ENCODE results near the gene PLXDC1.

PLXDC1 gene

GRCh38 chr17:39183045-39183444, 31.6 kb upstream of the PLXDC1 start:
- H3K27me3 ChIP-seq (ENCODE audit: control insufficient read depth in 2 of 2, insufficient read depth in 2 of 2, low read length in 2 of 2), result no peaks in the 10 kb centered on the region
- no peaks in the 10 kb centered on the region for H3K9me3 ChIP-seq (ENCODE audit: control insufficient read depth in 2 of 2, low read length in 2 of 2)
- no peak overlapping the region for H3K9ac ChIP-seq (ENCODE audit: low read depth in 1 of 2, low read length in 2 of 2)
- H3K36me3 ChIP-seq (ENCODE audit: control insufficient read depth in 2 of 2, insufficient read depth in 2 of 2, low read length in 2 of 2), result peaks cover 15% of the 10 kb centered on the region in 2 donors
- no peak overlapping the region for H3K4me3 ChIP-seq (ENCODE audit: low read length in 2 of 2)
- peaks cover 8 to 22% of the 10 kb centered on the region in 2 donors for H3K4me1 ChIP-seq (ENCODE audit: control insufficient read depth in 2 of 2, insufficient read depth in 2 of 2, low read length in 2 of 2)
- no peak overlapping the region for H3K27ac ChIP-seq (ENCODE audit: low read depth in 2 of 2, low read length in 2 of 2)

GRCh38 chr17:39181303-39181702, 29.9 kb upstream of the PLXDC1 start:
- H3K9ac ChIP-seq (ENCODE audit: low read depth in 1 of 2, low read length in 2 of 2), result no peak overlapping the region
- H3K4me3 ChIP-seq (ENCODE audit: low read length in 2 of 2), result no peak overlapping the region
- H3K4me1 ChIP-seq (ENCODE audit: control insufficient read depth in 2 of 2, insufficient read depth in 2 of 2, low read length in 2 of 2), result peaks cover 5 to 16% of the 10 kb centered on the region in 2 donors
- H3K27me3 ChIP-seq (ENCODE audit: control insufficient read depth in 2 of 2, insufficient read depth in 2 of 2, low read length in 2 of 2), result no peaks in the 10 kb centered on the region
- H3K9me3 ChIP-seq (ENCODE audit: control insufficient read depth in 2 of 2, low read length in 2 of 2), result no peaks in the 10 kb centered on the region
- no peak overlapping the region for H3K27ac ChIP-seq (ENCODE audit: low read depth in 2 of 2, low read length in 2 of 2)
- peaks cover 13 to 18% of the 10 kb centered on the region in 2 donors for H3K36me3 ChIP-seq (ENCODE audit: control insufficient read depth in 2 of 2, insufficient read depth in 2 of 2, low read length in 2 of 2)

- Histone ChIP-seq H3K9ac (ENCODE audit: low read depth in 1 of 2, low read length in 2 of 2) (no peak overlapping the region), H3K27ac (ENCODE audit: low read depth in 2 of 2, low read length in 2 of 2) (peak overlapping the region; percentile 28 to 57), H3K4me3 (ENCODE audit: low read length in 2 of 2) (no peak overlapping the region), H3K4me1 (ENCODE audit: control insufficient read depth in 2 of 2, insufficient read depth in 2 of 2, low read length in 2 of 2) (peaks cover 5 to 18% of the 10 kb centered on the region in 2 donors), H3K27me3 (ENCODE audit: control insufficient read depth in 2 of 2, insufficient read depth in 2 of 2, low read length in 2 of 2) (no peaks in the 10 kb centered on the region), H3K9me3 (ENCODE audit: control insufficient read depth in 2 of 2, low read length in 2 of 2) (no peaks in the 10 kb centered on the region), H3K36me3 (ENCODE audit: control insufficient read depth in 2 of 2, insufficient read depth in 2 of 2, low read length in 2 of 2) (peaks cover 6 to 9% of the 10 kb centered on the region in 2 donors)
Measured at GRCh38 chr17:39178536-39178935, 27.1 kb upstream of the PLXDC1 start.

GRCh38 chr17:39177256-39177655, 25.8 kb upstream of the PLXDC1 start:
- Histone ChIP-seq H3K4me3 (ENCODE audit: low read length in 2 of 2) (no peak overlapping the region), H3K9me3 (ENCODE audit: control insufficient read depth in 2 of 2, low read length in 2 of 2) (no peaks in the 10 kb centered on the region), H3K27ac (ENCODE audit: low read depth in 2 of 2, low read length in 2 of 2) (no peak overlapping the region), H3K9ac (ENCODE audit: low read depth in 1 of 2, low read length in 2 of 2) (no peak overlapping the region), H3K36me3 (ENCODE audit: control insufficient read depth in 2 of 2, insufficient read depth in 2 of 2, low read length in 2 of 2) (peaks cover 3% of the 10 kb centered on the region in 2 donors), H3K27me3 (ENCODE audit: control insufficient read depth in 2 of 2, insufficient read depth in 2 of 2, low read length in 2 of 2) (no peaks in the 10 kb centered on the region), H3K4me1 (ENCODE audit: control insufficient read depth in 2 of 2, insufficient read depth in 2 of 2, low read length in 2 of 2) (peaks cover 5 to 18% of the 10 kb centered on the region in 2 donors)

- Histone ChIP-seq H3K27me3 (ENCODE audit: control insufficient read depth in 2 of 2, insufficient read depth in 2 of 2, low read length in 2 of 2) (no peaks in the 10 kb centered on the region), H3K4me1 (ENCODE audit: control insufficient read depth in 2 of 2, insufficient read depth in 2 of 2, low read length in 2 of 2) (peaks cover 5 to 18% of the 10 kb centered on the region in 2 donors), H3K9me3 (ENCODE audit: control insufficient read depth in 2 of 2, low read length in 2 of 2) (no peaks in the 10 kb centered on the region), H3K27ac (ENCODE audit: low read depth in 2 of 2, low read length in 2 of 2) (no peak overlapping the region), H3K4me3 (ENCODE audit: low read length in 2 of 2) (no peak overlapping the region), H3K9ac (ENCODE audit: low read depth in 1 of 2, low read length in 2 of 2) (no peak overlapping the region), H3K36me3 (ENCODE audit: control insufficient read depth in 2 of 2, insufficient read depth in 2 of 2, low read length in 2 of 2) (peaks cover 0 to 3% of the 10 kb centered on the region in 2 donors)
Measured at GRCh38 chr17:39175695-39176093, 24.3 kb upstream of the PLXDC1 start.

GRCh38 chr17:39174920-39175694, 23.7 kb upstream of the PLXDC1 start:
- no peaks in the 10 kb centered on the region for H3K9me3 ChIP-seq (ENCODE audit: control insufficient read depth in 2 of 2, low read length in 2 of 2)
- peak overlapping the region in 1 of 2 donors; percentile 6 for H3K9ac ChIP-seq (ENCODE audit: low read depth in 1 of 2, low read length in 2 of 2)
- no peak overlapping the region for H3K27ac ChIP-seq (ENCODE audit: low read depth in 2 of 2, low read length in 2 of 2)
- no peak overlapping the region for H3K4me3 ChIP-seq (ENCODE audit: low read length in 2 of 2)
- H3K4me1 ChIP-seq (ENCODE audit: control insufficient read depth in 2 of 2, insufficient read depth in 2 of 2, low read length in 2 of 2), result peaks cover 5 to 18% of the 10 kb centered on the region in 2 donors
- H3K36me3 ChIP-seq (ENCODE audit: control insufficient read depth in 2 of 2, insufficient read depth in 2 of 2, low read length in 2 of 2), result peaks cover 0 to 3% of the 10 kb centered on the region in 2 donors
- no peaks in the 10 kb centered on the region for H3K27me3 ChIP-seq (ENCODE audit: control insufficient read depth in 2 of 2, insufficient read depth in 2 of 2, low read length in 2 of 2)

GRCh38 chr17:39173526-39174274, 22.3 kb upstream of the PLXDC1 start:
- Histone ChIP-seq H3K4me3 (ENCODE audit: low read length in 2 of 2) (no peak overlapping the region), H3K9me3 (ENCODE audit: control insufficient read depth in 2 of 2, low read length in 2 of 2) (no peaks in the 10 kb centered on the region), H3K36me3 (ENCODE audit: control insufficient read depth in 2 of 2, insufficient read depth in 2 of 2, low read length in 2 of 2) (peaks cover 0 to 3% of the 10 kb centered on the region in 2 donors), H3K27ac (ENCODE audit: low read depth in 2 of 2, low read length in 2 of 2) (no peak overlapping the region), H3K9ac (ENCODE audit: low read depth in 1 of 2, low read length in 2 of 2) (no peak overlapping the region), H3K27me3 (ENCODE audit: control insufficient read depth in 2 of 2, insufficient read depth in 2 of 2, low read length in 2 of 2) (no peaks in the 10 kb centered on the region), H3K4me1 (ENCODE audit: control insufficient read depth in 2 of 2, insufficient read depth in 2 of 2, low read length in 2 of 2) (peaks cover 5 to 15% of the 10 kb centered on the region in 2 donors)

GRCh38 chr17:39173080-39173479, 21.6 kb upstream of the PLXDC1 start:
- Histone ChIP-seq H3K36me3 (ENCODE audit: control insufficient read depth in 2 of 2, insufficient read depth in 2 of 2, low read length in 2 of 2) (peaks cover 0 to 3% of the 10 kb centered on the region in 2 donors), H3K9ac (ENCODE audit: low read depth in 1 of 2, low read length in 2 of 2) (no peak overlapping the region), H3K27ac (ENCODE audit: low read depth in 2 of 2, low read length in 2 of 2) (no peak overlapping the region), H3K4me1 (ENCODE audit: control insufficient read depth in 2 of 2, insufficient read depth in 2 of 2, low read length in 2 of 2) (peaks cover 2 to 9% of the 10 kb centered on the region in 2 donors), H3K27me3 (ENCODE audit: control insufficient read depth in 2 of 2, insufficient read depth in 2 of 2, low read length in 2 of 2) (no peaks in the 10 kb centered on the region), H3K4me3 (ENCODE audit: low read length in 2 of 2) (no peak overlapping the region), H3K9me3 (ENCODE audit: control insufficient read depth in 2 of 2, low read length in 2 of 2) (no peaks in the 10 kb centered on the region)

GRCh38 chr17:39171933-39172332, 20.5 kb upstream of the PLXDC1 start:
- peaks cover 0 to 3% of the 10 kb centered on the region in 2 donors for H3K36me3 ChIP-seq (ENCODE audit: control insufficient read depth in 2 of 2, insufficient read depth in 2 of 2, low read length in 2 of 2)
- no peak overlapping the region for H3K9ac ChIP-seq (ENCODE audit: low read depth in 1 of 2, low read length in 2 of 2)
- no peak overlapping the region for H3K27ac ChIP-seq (ENCODE audit: low read depth in 2 of 2, low read length in 2 of 2)
- no peak overlapping the region for H3K4me3 ChIP-seq (ENCODE audit: low read length in 2 of 2)
- peaks cover 0 to 3% of the 10 kb centered on the region in 2 donors for H3K4me1 ChIP-seq (ENCODE audit: control insufficient read depth in 2 of 2, insufficient read depth in 2 of 2, low read length in 2 of 2)
- no peaks in the 10 kb centered on the region for H3K27me3 ChIP-seq (ENCODE audit: control insufficient read depth in 2 of 2, insufficient read depth in 2 of 2, low read length in 2 of 2)
- H3K9me3 ChIP-seq (ENCODE audit: control insufficient read depth in 2 of 2, low read length in 2 of 2), result no peaks in the 10 kb centered on the region

GRCh38 chr17:39170558-39170957, 19.1 kb upstream of the PLXDC1 start:
- H3K27ac ChIP-seq (ENCODE audit: low read depth in 2 of 2, low read length in 2 of 2), result no peak overlapping the region
- no peak overlapping the region for H3K4me3 ChIP-seq (ENCODE audit: low read length in 2 of 2)

More at GRCh38 chr17:39170558-39170957, 19.1 kb upstream of the PLXDC1 start:
- no peaks in the 10 kb centered on the region for H3K36me3 ChIP-seq (ENCODE audit: control insufficient read depth in 2 of 2, insufficient read depth in 2 of 2, low read length in 2 of 2)
- peaks cover 0 to 3% of the 10 kb centered on the region in 2 donors for H3K4me1 ChIP-seq (ENCODE audit: control insufficient read depth in 2 of 2, insufficient read depth in 2 of 2, low read length in 2 of 2)
- H3K9me3 ChIP-seq (ENCODE audit: control insufficient read depth in 2 of 2, low read length in 2 of 2), result no peaks in the 10 kb centered on the region
- H3K27me3 ChIP-seq (ENCODE audit: control insufficient read depth in 2 of 2, insufficient read depth in 2 of 2, low read length in 2 of 2), result no peaks in the 10 kb centered on the region
- H3K9ac ChIP-seq (ENCODE audit: low read depth in 1 of 2, low read length in 2 of 2), result no peak overlapping the region

All from mucosa of rectum (tissue), 2 donors.